ENCODE data around the gene ZNF385B. TPM values are rescaled to one million over a fixed set of nuclear protein-coding genes. Genes with fewer than 3 reads are reported as not detected.
"Not testable (repeated sequence)": the region's sequence is repeated elsewhere in the genome, so short reads cannot be mapped to it uniquely, and the experiment has no call there.

The ZNF385B gene
- polyA plus RNA-seq, 1 experiment, result not detected

GRCh38 chr2:179467111-179467510, 394.3 kb downstream of the ZNF385B start:
- Histone ChIP-seq H3K9me3 (ENCODE audit: control insufficient read depth, insufficient read depth, low read length) (peaks cover 3% of the 10 kb centered on the region; the same call in 1 of the 2 replicates), H3K4me3 (ENCODE audit: low read depth, low read length) (no peak overlapping the region), H3K27ac (ENCODE audit: low read depth, low read length) (no peak overlapping the region), H3K27me3 (ENCODE audit: control insufficient read depth, insufficient read depth, low read length) (no peaks in the 10 kb centered on the region)
- no peak for DNase-seq (ENCODE audit: low read depth, low spot score)
- ChIA-PET POLR2A (interaction anchor here (0.7 kb wide), 1 partner anchor 177 kb away, joined by 5 read pairs; no protein-coding TSS in a partner anchor), CTCF (interaction anchor here (0.7 kb wide), 1 partner anchor 44 kb away, joined by 3 read pairs; no protein-coding TSS in a partner anchor)
- TF ChIP-seq, protein P1, sequence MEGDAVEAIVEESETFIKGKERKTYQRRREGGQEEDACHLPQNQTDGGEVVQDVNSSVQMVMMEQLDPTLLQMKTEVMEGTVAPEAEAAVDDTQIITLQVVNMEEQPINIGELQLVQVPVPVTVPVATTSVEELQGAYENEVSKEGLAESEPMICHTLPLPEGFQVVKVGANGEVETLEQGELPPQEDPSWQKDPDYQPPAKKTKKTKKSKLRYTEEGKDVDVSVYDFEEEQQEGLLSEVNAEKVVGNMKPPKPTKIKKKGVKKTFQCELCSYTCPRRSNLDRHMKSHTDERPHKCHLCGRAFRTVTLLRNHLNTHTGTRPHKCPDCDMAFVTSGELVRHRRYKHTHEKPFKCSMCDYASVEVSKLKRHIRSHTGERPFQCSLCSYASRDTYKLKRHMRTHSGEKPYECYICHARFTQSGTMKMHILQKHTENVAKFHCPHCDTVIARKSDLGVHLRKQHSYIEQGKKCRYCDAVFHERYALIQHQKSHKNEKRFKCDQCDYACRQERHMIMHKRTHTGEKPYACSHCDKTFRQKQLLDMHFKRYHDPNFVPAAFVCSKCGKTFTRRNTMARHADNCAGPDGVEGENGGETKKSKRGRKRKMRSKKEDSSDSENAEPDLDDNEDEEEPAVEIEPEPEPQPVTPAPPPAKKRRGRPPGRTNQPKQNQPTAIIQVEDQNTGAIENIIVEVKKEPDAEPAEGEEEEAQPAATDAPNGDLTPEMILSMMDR (IDR thresholded peaks at IDR 0.05; ENCODE audit: low read depth, low read length), result no peak

GRCh38 chr2:179461420-179461819, 400.0 kb downstream of the ZNF385B start:
- CTCF ChIA-PET, result interaction anchor here (1.0 kb wide), 1 partner anchor 18 kb away, joined by 3 read pairs; no protein-coding TSS in a partner anchor
- POLR2A ChIA-PET, result no interaction called here
- no peak for DNase-seq (ENCODE audit: low read depth, low spot score)
- Histone ChIP-seq H3K9me3 (ENCODE audit: control insufficient read depth, insufficient read depth, low read length) (peaks cover 12% of the 10 kb centered on the region; the same call in 1 of the 2 replicates), H3K27ac (ENCODE audit: low read depth, low read length) (no peak overlapping the region), H3K27me3 (ENCODE audit: control insufficient read depth, insufficient read depth, low read length) (no peaks in the 10 kb centered on the region), H3K4me3 (ENCODE audit: low read depth, low read length) (no peak overlapping the region)
- TF ChIP-seq, protein P1 (IDR thresholded peaks at IDR 0.05; ENCODE audit: low read depth, low read length), result no peak

DNA sequence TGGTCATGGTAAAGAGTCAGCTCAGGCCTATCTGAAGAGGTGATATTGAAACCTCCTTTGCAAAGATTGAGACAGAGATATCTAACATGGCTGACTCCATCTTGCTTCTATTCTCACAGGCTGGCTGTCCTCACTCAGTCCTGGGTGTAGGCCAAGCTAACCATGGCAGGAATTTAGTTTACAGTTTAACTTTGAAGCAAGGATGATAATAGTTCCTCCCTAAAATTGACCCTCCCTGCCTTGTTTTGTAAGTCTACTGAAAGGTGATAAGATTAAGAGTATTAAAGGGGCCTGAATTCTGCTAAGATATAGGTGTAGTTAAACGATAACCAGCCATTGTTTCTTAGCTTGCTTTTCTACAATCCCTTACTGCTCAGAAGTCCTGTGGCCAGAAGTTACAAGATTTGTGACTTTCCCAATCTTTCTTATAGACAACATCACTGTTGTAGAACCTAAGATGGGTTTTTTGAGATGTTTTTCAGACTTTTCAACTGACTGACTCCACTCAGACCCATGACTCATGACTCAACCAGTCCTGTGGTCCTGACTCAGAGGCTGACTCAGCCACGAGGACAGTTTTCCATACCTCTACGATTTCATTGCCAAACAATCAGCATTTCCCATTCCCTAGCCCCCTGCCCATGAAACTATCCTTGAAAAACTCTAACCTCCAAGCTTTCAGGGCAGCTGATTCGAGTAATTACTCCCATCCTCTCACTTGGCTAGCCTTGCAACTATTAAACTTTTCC, 401.1 kb downstream of the ZNF385B start:
- no peaks in the 10 kb centered on the region for H3K27me3 ChIP-seq (ENCODE audit: control insufficient read depth, insufficient read depth, low read length)
- DNase-seq (ENCODE audit: low read depth, low spot score), result peak; percentile 68
- H3K27ac ChIP-seq (ENCODE audit: low read depth, low read length), result peak overlapping the region; percentile 85
- no peak overlapping the region for H3K4me3 ChIP-seq (ENCODE audit: low read depth, low read length)
- TF ChIP-seq, protein P1 (IDR thresholded peaks at IDR 0.05; ENCODE audit: low read depth, low read length), result no peak
- ChIA-PET POLR2A (no interaction called here), CTCF (interaction anchor here (0.8 kb wide), 2 partner anchors 12 to 21 kb away, joined by 3 read pairs; no protein-coding TSS in a partner anchor)
- peaks cover 12% of the 10 kb centered on the region; the same call in 1 of the 2 replicates for H3K9me3 ChIP-seq (ENCODE audit: control insufficient read depth, insufficient read depth, low read length)

GRCh38 chr2:179458113-179458512, 403.3 kb downstream of the ZNF385B start:
- H3K9me3 ChIP-seq (ENCODE audit: control insufficient read depth, insufficient read depth, low read length), result peaks cover 12% of the 10 kb centered on the region; the same call in 1 of the 2 replicates
- H3K4me3 ChIP-seq (ENCODE audit: low read depth, low read length); POLR2A ChIA-PET; H3K27ac ChIP-seq (ENCODE audit: low read depth, low read length); H3K27me3 ChIP-seq (ENCODE audit: control insufficient read depth, insufficient read depth, low read length); DNase-seq (ENCODE audit: low read depth, low spot score): not testable (repeated sequence)
- CTCF ChIA-PET, result interaction anchor here (1.2 to 1.8 kb wide), 2 partner anchors 16 to 18 kb away, joined by 3 to 4 read pairs; no protein-coding TSS in a partner anchor

DNA sequence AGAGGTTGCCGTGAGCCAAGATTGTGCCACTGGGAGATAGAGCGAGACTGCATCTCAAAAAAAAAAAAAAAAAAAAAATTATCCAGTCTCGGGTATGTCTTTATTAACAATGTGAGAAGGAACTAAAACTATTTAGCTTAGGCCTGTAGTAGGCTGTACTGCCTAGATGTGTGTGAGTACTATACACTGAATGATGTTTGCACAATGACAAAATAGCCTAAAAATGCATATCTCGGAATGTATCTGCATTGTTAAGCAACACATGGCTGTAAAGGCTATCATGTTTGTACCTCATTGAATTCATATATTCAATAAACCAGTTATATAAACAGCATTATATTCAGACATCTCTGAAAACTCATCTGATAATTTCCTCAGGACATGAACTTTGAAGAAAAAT, 405.6 kb downstream of the ZNF385B start:
- CTCF ChIA-PET, result interaction anchor here (0.8 to 0.9 kb wide), 2 partner anchors 32 to 45 kb away, joined by 3 read pairs; no protein-coding TSS in a partner anchor
- POLR2A ChIA-PET, result no interaction called here
- TF ChIP-seq, protein P1 (IDR thresholded peaks at IDR 0.05; ENCODE audit: low read depth, low read length), result no peak
- DNase-seq (ENCODE audit: low read depth, low spot score), result no peak
- Histone ChIP-seq H3K9me3 (ENCODE audit: control insufficient read depth, insufficient read depth, low read length) (peaks cover 8% of the 10 kb centered on the region; the same call in 1 of the 2 replicates), H3K4me3 (ENCODE audit: low read depth, low read length) (no peak overlapping the region), H3K27me3 (ENCODE audit: control insufficient read depth, insufficient read depth, low read length) (no peaks in the 10 kb centered on the region), H3K27ac (ENCODE audit: low read depth, low read length) (peak overlapping the region; percentile 62)
